Measurements from ENCODE around the gene GATAD2A.
A peak's percentile ranks its signal among the peaks of the same experiment; 100 is the strongest.

GATAD2A gene

GRCh38 chr19:19510432-19510831, 105.0 kb downstream of the GATAD2A start:
- FAIRE-seq (no peak), DNase-seq (ENCODE audit: insufficient read length, low spot score) (no peak)
- TF ChIP-seq, protein P1, sequence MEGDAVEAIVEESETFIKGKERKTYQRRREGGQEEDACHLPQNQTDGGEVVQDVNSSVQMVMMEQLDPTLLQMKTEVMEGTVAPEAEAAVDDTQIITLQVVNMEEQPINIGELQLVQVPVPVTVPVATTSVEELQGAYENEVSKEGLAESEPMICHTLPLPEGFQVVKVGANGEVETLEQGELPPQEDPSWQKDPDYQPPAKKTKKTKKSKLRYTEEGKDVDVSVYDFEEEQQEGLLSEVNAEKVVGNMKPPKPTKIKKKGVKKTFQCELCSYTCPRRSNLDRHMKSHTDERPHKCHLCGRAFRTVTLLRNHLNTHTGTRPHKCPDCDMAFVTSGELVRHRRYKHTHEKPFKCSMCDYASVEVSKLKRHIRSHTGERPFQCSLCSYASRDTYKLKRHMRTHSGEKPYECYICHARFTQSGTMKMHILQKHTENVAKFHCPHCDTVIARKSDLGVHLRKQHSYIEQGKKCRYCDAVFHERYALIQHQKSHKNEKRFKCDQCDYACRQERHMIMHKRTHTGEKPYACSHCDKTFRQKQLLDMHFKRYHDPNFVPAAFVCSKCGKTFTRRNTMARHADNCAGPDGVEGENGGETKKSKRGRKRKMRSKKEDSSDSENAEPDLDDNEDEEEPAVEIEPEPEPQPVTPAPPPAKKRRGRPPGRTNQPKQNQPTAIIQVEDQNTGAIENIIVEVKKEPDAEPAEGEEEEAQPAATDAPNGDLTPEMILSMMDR (IDR thresholded peaks at IDR 0.05; ENCODE audit: insufficient read depth, missing control alignments), result no peak

- TF ChIP-seq, protein P1 (IDR thresholded peaks at IDR 0.05; ENCODE audit: insufficient read depth, missing control alignments), result no peak
- FAIRE-seq, result no peak
- no peak for DNase-seq (ENCODE audit: insufficient read length, low spot score)
Measured at GRCh38 chr19:19513682-19514081, 108.2 kb downstream of the GATAD2A start.

DNA sequence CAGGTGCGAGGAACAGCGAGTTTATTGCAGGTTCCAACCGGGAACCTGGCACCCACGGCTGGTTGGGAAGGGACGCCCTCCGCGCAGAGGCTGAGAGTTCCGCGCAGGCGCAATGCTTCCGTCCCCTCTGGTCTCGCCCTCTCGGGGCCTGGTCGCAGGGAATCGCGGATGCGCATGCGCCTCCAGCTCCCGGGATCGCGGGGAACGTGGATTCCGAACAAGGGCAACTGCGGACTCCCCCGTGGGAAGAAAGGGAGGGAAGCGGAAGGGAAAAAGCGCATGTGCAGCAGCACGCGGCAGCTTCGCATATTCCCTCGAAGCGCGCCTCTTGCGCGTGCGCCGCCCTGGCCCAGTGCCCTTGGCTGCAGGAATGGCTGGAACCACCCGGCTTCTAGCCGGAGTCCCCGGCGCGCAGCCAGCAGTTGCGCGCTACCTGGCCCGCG, 108.8 kb downstream of the GATAD2A start:
- FAIRE-seq, result no peak
- no peak for DNase-seq (ENCODE audit: insufficient read length, low spot score)
- TF ChIP-seq, protein P1 (IDR thresholded peaks at IDR 0.05; ENCODE audit: insufficient read depth, missing control alignments), result no peak

- TF ChIP-seq, protein P1 (IDR thresholded peaks at IDR 0.05; ENCODE audit: insufficient read depth, missing control alignments), result no peak
- DNase-seq (ENCODE audit: insufficient read length, low spot score), result no peak
- FAIRE-seq, result no peak
Measured at GRCh38 chr19:19514881-19515641, 109.6 kb downstream of the GATAD2A start, which contains the start of gene TSSK6. TSS of gene TSSK6 (minus strand) at chr19:19515548. CDS start at chr19:19515427, 121 bp downstream.

- TF ChIP-seq, protein P1 (IDR thresholded peaks at IDR 0.05; ENCODE audit: insufficient read depth, missing control alignments), result no peak
- DNase-seq (ENCODE audit: insufficient read length, low spot score) (peak; percentile 94), FAIRE-seq (no peak)
Measured at GRCh38 chr19:19515642-19516519, 110.4 kb downstream of the GATAD2A start, which contains the start of gene NDUFA13. TSS of gene NDUFA13 (plus strand) at chr19:19516225. CDS start at chr19:19516239, 14 bp downstream.

GRCh38 chr19:19517235-19517619, 111.8 kb downstream of the GATAD2A start:
- TF ChIP-seq, protein P1 (IDR thresholded peaks at IDR 0.05; ENCODE audit: insufficient read depth, missing control alignments), result no peak
- DNase-seq (ENCODE audit: insufficient read length, low spot score), result no peak
- FAIRE-seq, result no peak
